Measurements from ENCODE around the gene NYNRIN.

DNA sequence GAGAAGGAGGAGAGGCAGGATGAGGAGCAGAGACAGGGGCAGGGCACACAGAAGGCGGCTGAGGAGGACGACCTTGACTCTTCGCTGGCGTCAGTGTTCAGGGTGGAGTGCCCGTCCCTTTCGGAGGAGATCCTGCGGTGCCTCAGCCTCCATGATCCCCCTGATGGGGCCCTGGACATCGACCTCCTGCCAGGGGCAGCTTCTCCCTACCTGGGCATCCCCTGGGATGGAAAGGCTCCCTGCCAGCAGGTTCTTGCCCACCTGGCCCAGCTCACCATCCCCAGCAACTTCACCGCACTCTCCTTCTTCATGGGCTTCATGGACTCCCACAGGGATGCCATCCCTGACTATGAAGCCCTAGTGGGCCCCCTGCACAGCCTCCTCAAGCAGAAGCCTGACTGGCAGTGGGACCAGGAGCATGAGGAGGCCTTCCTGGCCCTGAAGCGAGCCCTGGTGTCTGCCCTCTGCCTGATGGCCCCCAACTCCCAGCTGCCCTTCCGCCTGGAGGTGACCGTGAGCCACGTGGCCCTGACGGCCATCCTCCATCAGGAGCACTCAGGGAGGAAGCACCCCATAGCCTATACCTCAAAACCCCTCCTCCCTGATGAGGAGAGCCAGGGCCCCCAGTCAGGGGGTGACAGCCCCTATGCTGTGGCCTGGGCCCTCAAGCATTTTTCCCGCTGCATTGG is 16.1 kb downstream of the NYNRIN start:
- TF ChIP-seq POLR2A (IDR thresholded peaks at IDR 0.05; ENCODE audit: low read length) (no peak), GATA1 (IDR thresholded peaks at IDR 0.05; ENCODE audit: low read depth, low read length) (no peak)
